HG03520 (cell line): ENCODE results near the gene TMEM167A.
A peak's percentile ranks its signal among the peaks of the same experiment; 100 is the strongest.

Experiments used
- ATAC-seq: cut with Tn5 transposase; IDR thresholded peaks from one replicate; pipeline ENCODE4 v1.9.1; 2021; ENCODE audit warnings: mild to moderate bottlenecking, moderate library complexity; ENCODE audit not compliant: unreplicated experiment

Gene TMEM167A

GRCh38 chr5:83036991-83037575 is 40.1 kb downstream of the TMEM167A start:
- no peak for ATAC-seq

GRCh38 chr5:83035373-83036100 is 41.7 kb downstream of the TMEM167A start:
- no peak for ATAC-seq

- no peak for ATAC-seq
Measured at GRCh38 chr5:83034528-83035207, 42.5 kb downstream of the TMEM167A start.

- no peak for ATAC-seq
Measured at GRCh38 chr5:83034036-83034435, 43.2 kb downstream of the TMEM167A start.

- ATAC-seq = no peak
Measured at GRCh38 chr5:83031381-83031780, 45.8 kb downstream of the TMEM167A start.

- no peak for ATAC-seq
Measured at GRCh38 chr5:83029912-83030311, 47.3 kb downstream of the TMEM167A start.

GRCh38 chr5:83026930-83027687 is 50.1 kb downstream of the TMEM167A start:
- ATAC-seq = peak; percentile 85

GRCh38 chr5:83026516-83026915 is 50.7 kb downstream of the TMEM167A start:
- no peak for ATAC-seq

GRCh38 chr5:83025690-83026478 is 51.3 kb downstream of the TMEM167A start:
- no peak for ATAC-seq

- no peak for ATAC-seq
Measured at GRCh38 chr5:83022334-83022733, 54.9 kb downstream of the TMEM167A start.

- ATAC-seq = no peak
Measured at GRCh38 chr5:83015676-83016075, 61.5 kb downstream of the TMEM167A start.

- peak; percentile 100 for ATAC-seq
Measured at GRCh38 chr5:83011985-83012384, 65.2 kb downstream of the TMEM167A start.

- ATAC-seq = no peak
Measured at GRCh38 chr5:83009408-83009807, 67.8 kb downstream of the TMEM167A start.

- ATAC-seq = no peak
Measured at GRCh38 chr5:83007755-83008154, 69.4 kb downstream of the TMEM167A start.

- ATAC-seq = no peak
Measured at GRCh38 chr5:83006683-83007283, 70.4 kb downstream of the TMEM167A start.

- ATAC-seq = no peak
Measured at GRCh38 chr5:83003791-83004190, 73.4 kb downstream of the TMEM167A start.
